NCI-H128 (cell line): ENCODE data around the gene MAP6D1.

Experiments used
- DNase-seq: peaks from one replicate; lab custom pipeline; 2025; ENCODE audit not compliant: unreplicated experiment; lab: John Stamatoyannopoulos, UW

The MAP6D1 gene

DNA sequence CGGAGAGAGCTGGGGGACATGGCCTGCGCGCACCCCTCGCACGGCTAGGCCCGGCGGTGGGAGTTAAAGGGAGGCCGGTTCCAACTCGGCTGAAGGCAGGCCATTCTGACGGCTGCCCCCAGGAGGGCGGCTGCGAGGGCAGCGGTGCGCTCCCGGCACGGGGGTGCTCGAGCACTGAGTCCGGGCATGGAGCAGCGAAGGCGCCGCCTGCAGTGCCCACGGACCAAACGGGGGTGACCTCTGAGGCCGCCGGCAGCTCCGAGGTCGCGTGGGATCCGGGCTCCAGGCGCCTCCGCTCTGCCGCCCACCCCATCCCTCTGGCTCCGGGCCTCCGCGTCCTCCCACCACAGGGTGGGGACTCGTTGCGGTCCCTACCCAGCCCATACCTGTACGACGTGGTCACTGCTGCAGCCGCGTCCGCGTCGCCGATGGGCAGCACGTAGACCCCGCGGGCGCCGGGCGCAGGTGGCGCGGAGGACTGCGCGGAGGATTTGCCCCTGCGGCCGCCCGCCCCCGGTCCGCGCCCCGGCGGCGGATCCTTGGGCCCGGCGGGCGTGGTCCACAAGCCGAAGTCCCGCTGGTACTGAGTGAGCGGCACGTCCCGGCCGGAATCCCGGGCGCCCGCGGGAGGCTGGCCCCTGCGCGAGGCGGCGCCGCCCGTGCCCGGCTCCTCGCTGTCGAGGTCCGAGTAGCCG is 469 bp downstream of the MAP6D1 start:
- DNase-seq: no peak

DNA sequence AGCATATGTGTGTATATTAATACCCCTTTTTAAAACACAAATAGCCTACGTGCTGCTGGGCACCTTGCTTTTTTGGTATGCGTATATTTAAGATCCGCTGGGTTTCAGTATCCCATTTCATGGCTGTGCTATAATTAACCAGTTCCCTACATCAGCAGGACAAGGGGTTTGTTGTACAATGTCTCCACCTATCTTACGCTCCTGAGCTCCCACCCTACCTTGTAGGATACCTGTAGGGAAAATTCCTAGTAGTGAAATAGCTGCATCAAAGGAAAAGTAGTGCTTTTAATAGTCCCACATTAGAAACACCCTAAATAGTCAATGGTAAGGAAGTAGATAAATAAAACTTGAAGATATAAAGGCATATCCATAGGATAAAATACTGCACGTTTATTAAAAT is 1.4 kb downstream of the MAP6D1 start:
- no peak for DNase-seq

DNA sequence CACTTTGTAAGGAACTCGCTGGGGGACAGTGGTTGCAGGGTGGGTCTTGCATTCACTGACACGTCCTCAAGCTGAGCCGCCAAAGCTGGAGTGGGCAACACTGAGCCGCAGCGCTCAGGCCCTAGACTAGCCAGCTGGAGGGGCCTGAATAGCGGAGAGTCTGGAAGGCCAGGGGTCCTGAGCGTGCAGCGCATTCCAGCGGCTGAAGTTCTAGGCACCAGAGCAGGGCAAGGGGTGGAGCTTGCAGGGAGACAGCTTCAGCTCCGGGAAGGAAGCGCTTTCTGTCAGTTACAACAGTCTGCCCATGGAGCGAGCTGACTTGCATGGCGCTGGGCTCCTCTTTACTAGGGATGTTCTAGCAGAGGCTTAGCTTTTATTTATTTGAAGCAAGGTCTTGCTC is 2.7 kb downstream of the MAP6D1 start:
- no peak for DNase-seq

DNA sequence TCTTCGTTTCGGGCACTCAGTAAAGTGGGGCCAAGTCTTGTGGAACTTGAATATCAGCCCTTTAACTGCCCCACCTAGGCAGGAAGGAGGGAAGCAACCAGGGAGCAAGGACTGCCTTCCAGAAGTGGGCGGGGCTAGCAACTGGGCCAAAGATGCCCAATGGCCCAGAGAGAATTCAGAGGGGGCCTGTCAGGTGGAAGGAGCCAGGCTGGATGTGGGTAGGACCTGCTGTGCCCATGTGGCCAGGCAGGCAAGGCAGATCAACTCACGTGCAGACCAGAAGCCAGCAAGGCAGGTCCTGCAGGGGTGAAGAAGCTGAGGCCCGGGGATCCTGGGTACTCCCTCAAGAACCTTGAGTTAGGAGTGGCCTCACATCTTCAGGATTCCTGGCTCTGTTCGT is 5.5 kb downstream of the MAP6D1 start:
- no peak for DNase-seq

DNA sequence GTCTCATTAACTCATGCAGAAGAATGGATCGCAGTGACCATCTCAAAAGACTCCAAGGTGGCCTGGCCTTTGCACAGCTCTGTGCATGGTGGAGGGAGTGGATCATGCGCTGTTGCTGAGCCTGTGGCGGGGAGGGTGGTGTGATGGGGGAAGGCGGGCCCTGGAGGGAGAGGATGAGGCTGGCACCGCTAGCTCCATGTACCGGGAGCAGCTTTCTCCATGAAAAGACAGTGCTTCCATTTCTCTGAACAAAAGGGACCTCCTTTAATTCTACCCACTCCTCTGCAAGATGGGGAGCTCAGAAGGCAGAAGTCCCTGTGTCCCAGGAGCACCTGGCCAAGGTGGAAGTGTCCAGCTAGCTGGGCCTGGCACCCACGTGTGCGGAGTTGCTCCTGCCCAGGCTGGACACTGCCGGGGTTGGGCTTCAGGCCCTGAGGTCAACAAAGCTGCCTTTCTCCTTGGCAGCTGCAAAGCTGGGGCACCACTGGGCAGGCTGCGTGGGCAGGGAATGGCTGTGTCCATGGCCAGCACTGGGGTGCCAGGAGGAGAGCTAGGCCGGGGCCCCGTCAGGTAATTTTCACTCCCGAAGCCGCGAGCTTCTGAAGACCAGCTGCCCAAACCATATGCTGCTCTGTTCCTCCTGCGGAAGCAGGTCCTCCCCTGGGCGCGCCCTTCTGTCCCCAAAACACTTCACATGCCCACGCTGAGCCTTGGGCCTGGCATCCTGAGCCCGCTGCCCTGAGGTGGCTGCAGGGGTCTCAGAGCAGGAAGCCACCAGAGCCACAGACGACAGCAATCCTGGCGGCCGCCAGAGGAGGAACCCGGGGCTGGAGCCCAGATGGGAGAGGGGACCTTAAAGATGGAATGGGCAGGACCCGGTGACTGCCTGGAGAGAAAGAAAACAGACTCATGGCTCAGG is 6.4 kb downstream of the MAP6D1 start:
- no peak for DNase-seq

DNA sequence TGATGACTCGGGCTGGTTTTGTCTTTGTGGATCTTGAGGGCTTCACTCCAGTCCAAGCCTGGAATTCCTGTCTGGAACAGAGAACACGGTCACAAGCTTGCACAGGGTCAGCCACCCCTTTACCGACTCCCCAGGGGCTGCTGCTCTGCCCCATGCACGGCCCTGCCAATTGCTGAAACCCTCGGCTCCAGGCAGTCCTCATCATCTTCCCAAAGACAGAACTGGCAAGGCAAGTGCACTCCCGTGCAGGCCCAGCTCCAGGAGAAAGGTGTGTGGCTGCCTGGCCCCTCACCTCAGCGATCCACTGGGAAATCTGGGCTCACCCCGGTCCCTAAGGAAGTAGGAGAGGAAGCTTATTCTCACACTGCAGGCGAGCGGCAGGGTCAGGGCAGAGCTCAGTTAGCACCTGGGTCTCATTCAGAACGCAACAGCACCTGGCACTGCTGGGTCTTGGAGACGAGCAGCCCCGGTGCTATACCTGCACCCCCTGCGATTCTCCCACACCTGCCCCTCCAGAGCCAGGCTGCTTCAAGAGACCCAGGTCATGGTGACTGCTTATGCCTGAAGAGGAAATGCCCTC is 7.2 kb downstream of the MAP6D1 start:
- no peak for DNase-seq

DNA sequence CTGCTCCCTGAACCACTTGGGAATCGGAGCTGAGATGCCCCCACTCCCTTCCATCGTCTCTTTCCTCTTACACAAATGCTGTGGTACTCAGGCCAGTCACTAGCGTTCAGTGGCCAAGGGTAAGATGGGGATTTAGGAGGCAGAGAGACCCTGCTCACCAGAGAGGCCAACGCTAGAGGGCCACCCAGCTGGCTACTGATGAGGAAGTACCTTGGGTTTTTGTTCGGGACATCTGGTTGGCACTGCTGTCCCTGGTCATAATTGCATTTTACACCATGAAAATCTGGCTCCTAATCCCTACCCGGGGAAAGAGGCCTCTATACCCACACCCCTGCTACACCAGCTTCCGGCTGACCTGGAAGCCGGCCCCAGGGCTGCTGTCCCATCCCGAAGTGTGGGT is 7.7 kb downstream of the MAP6D1 start:
- DNase-seq: no peak

DNA sequence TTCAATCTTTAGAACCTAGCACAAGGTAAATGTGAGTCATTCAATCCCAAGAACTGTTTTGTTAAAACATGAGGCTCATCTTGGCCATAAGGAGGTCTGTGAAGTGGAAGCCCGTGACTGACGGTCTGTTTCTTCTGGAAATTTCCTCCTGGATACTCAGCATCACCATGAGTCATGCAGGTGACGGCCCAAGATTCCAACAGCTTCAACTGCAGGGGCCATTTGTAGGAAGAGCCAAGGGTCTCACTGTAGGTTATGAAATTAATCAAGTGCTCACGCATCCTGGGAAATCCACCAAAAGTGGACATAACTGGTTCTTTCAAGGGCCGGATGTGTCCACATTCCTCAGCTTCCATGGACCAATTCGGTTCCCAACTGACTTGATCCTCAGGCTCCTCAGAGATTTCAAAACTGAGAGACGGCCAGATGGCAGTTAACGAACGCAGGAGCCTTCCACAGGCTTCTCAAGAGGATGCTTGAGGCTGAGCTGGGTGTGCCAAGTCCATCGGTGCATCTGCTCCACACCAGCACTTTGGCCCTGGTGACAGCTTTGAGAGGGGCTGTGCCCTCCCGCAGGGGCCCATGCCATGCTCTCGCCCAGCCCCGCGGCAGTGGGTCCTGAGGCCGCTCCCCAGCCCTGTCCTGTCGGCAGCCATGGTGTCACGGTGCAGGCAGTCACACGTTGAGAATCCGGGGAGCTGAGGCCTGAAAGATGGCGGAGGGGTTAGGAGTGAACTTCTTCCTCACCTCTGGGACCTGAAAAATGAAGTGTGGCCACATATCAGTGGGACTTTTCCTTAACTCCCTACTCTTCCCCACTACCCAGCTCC is 8.5 kb downstream of the MAP6D1 start:
- no peak for DNase-seq

DNA sequence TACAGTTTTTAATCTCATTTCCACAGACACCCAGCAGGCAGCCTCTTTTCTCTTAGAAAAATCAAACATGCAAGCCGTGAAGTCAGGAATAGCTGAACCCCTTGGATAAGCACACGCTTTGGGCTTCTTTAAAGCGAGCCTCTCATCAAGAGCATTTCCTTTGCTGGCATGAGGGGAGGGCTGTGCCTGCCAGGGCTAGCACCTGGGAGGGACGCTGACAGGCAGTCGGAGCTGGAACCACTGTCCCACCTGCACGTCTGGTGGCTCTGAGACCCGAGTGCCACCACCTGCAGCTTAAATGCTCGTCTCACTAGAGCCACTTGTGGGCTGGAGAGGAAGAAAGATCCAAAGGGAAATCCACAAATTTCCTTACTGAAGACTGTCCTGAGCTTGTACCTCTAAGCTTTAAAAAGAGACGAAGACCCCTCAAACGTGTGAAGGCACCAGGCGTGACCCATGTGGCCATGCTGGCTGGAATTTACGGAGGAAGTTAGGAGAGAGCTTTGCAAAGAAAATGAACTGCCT is 9.4 kb downstream of the MAP6D1 start:
- no peak for DNase-seq

DNA sequence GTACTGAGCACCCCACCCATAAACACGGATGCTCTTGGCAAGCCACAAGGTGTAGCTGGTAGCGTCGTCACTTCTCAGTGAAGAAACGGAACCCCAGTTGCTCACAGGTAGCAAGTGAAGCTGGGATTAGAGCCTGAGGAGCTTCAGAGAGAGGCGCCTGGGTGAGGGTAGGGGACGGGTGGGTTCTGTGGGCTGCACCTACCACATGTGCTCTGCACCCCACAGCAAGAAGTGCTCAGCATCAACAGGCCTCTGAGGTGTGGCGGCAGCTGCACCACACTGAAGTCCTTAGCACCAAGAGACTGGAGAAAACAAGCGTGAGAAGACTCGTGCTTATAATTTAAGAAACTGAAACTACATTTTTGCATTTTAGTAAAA is 9.8 kb downstream of the MAP6D1 start:
- DNase-seq: no peak

DNA sequence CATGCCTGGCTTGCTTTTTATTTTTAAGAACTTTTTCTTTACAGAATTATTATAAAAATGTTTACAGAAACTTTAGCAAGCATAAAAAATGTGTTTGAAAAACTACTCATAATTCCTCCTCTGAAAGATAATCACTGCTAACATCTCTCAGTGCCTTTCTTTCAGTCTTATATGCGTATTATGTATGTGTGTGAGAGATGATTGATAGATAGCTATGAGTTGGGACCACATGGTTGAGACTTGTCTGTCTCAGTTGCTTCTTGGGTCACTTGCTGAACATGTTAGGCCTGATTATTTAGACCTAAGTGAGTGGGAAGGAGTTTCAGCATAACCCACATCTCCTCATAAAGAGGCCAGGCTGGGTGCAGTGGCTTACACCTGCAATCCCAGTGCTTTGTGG is 11.1 kb downstream of the MAP6D1 start:
- no peak for DNase-seq

DNA sequence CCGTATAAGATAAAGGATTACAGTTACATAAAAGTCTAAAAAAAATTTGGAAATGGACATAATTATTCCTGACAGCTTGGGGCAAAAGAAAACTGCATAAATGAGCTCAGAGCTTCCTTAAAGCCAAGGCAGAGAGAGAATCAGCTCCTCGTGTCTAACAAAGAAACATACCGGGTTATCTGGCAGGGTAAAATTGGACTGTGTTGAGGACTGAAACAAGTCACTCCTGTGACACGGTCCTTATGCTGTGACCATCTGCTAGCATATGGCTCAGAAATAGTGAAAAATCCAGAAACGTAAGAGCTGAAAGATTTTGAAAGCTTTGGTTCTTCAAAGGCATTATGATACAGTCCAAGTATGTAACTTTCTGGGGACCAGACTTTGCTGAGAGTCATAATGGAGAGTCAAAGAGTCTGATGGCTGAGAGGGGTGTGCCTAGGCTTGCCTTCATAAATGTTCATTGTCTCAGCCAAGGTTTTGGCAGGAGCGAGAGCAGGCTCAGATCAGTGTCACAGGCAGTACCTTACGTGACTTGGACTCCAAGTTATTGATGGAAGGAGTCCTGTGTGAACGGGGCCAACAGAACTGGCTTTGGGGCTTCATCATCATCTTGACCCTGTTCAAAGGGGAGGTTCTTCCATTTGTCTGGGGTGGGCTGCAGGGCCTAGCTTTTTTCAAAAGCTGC is 12.5 kb downstream of the MAP6D1 start:
- no peak for DNase-seq

DNA sequence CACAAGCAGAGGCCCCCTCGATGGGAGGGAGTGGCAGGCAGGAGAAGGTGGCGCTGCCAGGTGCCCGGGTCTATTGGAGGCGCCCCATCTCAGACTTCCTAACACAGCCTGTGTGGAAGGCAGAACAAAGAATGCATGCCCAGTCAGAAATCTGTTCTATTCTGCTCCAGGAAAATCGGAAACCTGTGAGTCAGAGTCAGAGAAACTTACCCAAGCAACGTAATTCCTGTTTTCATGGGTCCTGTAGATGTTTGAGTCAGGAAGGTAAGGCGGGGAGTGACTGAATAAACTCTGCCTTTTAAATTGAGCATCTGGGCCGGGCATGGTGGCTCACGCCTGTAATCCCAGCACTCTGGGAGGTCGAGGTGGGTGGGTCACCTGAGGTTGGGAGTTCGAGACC is 13.7 kb downstream of the MAP6D1 start:
- no peak for DNase-seq

DNA sequence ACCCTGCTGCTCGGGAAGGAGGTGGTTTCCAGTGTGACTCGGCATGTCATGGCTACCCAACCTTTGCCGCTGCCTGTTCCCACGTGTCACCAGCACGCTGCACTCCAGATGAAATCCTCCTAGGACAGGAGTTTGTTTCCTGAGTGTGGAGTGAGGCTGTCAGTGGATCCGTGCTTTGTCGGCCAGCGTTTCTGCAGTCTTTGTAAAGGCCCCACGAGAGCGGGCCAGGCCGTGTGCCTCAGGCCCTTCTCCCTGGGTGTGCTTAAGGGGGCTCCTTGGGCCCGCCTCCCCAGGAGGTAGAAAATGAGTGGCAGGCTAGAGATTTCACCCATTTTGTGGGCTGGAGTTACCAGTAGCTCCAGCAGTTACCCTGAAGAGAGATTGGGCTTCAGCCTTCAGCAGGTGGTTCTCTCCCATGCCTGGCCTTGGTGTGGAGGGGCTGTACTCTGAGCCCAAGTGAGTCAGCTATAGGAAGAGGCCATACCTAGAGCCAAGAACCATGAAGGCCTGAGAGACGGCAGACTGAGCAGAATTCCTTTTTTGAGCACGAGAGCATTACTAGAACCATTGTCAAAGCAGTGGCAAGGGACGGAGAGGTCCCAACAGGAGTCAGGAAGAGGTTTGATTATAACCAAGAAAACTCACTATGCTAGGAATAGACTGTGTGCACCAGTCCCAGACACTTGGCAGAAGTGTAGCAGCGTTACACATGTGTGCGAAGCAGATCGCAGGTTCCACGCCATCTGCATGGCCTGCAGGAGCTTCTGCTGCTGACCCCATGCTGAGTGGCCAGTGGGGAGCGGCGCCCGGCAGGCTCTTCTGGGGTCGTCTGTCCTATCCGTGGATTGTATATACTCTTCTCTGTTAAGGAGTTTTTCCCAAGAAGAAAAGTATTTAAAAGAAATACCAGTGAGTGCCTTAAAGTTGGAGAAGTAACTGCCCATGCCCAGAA is 14.5 kb downstream of the MAP6D1 start:
- no peak for DNase-seq

DNA sequence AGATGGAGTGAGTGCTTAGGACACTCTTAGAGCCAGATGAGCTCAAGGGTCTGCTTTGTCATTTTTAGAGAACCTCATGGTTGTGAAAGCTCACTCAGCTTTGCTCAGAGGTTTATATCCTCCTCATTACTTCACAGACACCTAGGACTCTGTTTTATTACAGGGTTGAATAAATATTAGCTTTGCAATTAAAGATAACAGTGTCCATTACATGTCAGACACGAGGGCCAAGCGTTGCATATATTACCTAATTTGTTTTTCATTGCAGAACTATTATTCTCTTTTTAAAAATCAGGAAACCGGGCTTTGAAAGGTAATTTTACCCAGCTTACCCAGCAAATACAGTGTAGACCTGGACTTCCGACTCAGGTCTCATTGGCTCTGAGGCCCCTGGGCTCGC is 16.1 kb downstream of the MAP6D1 start:
- DNase-seq: no peak

DNA sequence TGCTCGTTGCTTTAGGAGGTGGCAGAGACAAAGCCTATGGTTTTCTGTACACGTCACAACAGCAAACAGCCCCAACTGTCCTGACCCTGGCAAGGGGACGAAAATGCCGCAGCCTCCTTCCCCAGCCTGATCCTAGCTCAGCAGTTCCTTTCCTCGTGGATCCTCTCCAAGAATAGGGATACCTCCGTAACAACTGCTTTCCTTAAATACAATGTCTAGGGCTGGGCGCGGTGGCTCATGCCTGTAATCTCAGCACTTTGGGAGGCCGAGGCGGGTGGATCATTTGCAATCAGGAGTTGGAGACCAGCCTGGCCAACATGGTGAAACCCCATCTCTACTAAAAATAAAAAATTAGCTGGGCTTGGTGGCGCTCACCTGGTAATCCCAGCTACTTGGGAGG is 17.0 kb downstream of the MAP6D1 start:
- no peak for DNase-seq

DNA sequence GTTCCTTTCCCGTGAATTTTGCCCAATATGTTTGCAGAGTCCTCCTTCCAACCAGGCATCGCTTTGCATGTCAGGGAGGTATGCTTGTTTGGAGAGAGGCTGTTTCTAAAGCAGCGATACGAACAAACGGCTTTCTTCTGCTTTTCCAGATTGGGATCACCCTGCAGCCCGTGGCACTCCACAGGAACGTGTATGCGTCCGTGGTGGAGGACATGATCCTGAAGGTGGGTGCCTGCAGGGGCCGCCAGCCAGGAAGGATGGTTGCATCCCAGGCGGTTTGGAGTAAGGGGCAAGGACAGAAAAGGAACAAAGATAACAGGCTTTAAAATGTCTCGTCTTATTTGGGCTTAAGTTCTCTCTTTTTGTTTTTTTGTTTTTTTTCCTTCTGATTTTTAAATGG is 17.5 kb downstream of the MAP6D1 start:
- DNase-seq: no peak

DNA sequence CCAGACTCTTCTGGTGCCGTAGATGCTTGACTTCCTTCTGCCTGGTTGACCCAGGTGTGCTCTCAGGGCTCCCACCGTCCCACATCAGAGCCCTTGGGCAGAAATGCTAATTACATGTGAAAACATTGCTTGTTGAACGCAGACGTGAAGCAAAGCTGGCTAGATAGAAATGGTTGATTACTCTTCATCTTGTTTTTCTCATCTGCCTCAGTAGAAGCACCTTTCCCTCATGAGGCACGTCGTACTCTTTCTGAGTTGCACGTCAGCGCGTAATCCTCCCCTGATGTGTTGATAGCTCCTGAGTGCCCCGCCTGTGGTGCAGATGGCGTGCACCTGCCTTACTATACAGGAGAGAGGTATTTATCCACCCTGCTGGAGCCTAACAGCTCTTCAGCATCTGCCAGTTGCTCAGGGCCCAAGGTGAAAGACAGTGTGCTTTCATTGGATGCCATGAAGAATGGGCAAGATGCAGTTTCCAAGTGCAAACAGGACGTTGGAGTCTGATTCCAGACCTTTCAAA is 18.1 kb downstream of the MAP6D1 start:
- peak; percentile 93 for DNase-seq

DNA sequence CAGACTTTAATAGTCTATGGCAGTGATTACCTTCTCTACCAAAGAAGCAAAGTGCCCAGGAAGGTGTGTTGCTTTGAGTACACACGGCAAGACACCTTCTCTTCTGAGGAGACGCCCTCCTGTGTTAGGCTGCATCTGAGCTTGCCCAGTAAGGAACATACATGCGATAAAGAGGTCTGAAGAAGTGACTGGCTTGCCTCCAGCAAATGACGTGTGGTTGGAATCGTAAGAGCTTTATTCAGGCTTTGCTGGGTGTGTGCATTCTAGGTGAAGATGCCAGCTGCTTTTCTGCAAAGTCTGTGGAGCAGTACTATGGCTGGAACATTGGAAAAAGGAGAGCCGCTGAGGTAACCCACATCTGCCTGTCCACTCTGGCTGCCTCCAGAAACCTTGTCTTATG is 22.4 kb downstream of the MAP6D1 start:
- DNase-seq: no peak
